Endometrium (tissue), 2 donors: ENCODE results near the gene ELL2.
"Not testable (repeated sequence)": the region's sequence is repeated elsewhere in the genome, so short reads cannot be mapped to it uniquely, and the experiment has no call there.

ENCODE experiments used
- FAIRE-seq: peaks from 2 replicates; lab custom pipeline; 2012; peaks lifted over from hg19 to GRCh38; lab: Jason Lieb, UNC
- donor health status: control.
- donor health status: control.

Gene ELL2

DNA sequence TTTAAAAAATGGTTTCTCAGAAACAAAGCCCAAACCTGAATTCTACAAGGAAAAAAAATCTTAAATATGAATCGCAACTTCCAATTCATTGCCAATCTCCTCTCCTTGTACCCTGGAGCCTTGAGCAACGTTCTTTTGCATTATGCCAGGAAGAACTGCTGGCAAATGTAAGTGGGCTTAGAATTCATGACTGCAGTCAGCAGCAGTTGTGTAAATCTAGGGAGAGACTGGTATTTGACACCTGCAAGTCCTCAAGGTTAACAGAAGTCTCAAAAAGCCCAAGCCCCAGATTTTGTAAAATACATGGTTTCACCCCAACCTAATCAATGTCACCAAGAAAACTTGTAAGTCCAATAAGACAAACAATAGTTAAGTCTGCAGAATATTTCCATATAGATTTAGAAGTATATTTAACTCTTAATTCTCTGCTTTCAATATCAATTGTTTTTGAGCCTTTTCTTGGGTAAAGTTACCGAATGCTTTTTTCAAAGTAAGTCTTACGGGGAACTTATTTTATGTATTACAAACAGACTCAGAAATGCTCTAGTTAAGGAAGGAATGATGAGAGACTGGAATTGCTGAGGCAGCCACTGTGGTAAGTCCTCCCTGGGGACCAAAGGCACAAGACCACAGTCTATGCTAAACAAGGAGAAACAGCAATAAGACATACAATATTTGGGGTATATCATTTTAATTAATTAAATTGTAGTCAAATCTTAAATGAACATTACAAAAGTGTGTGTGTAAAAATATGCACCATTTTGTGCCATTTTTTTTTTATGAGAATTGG is 31.3 kb downstream of the ELL2 start:
- FAIRE-seq, result no peak

DNA sequence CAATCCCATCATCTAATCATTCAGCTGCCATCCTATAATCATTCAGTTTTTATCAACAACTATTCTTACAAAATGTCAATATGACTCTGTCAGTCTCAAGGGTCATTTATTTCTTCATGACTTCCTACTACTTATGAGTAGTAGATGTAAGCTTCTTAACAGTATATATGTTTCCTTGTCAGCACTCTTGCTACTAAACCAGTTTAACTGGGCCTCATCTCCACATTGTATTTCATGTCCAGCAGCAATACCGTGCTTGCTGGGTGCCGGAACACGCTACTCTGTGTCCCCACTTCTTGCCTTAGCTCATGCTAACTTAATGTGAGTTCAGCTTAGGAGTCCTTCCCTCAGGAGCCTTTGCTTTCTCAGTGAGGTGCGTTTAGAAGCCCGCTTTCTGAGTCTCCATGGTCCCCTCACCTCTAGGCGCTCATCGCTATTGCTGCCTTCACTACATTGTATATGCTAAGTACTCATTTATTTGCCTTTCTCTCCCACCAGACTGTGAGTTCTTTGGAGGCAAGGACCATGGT is 32.9 kb downstream of the ELL2 start:
- FAIRE-seq, result no peak

DNA sequence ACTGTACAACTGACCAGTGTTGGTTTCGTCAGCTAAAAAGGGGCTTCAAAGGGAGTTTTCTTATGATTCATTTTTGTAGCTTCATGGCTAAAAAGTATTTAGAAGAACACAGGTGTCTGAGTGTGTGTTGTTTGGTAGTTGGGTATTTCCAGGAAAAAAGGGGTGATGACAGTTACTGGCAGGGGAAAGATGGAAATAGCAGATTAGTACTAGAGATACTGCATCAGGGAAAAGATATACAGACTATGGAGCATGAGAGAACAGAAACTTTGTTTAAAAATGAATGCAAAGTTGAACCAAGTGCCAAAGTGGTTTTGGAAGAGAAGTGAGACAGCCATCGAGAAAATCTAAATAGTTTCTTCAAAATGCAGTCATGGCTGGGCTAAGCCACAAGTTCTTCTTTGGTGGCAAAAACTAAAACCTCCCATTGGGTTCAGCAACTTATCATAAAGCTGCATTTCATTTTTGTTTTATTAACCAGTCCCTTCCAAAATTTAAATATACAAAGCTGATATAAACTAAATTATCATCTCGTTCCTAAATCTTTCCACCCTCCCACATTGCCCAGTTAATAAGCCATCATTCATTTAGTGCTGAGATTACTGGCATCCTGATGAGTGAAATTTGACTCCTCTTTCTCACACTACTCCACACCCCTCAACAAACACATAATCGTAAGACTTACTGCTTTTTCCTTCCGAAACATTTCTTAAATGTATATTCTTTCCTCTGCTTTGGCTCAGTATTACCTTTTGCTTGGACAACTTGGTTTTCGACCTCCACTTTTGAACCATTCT is 33.5 kb downstream of the ELL2 start:
- FAIRE-seq, result no peak

DNA sequence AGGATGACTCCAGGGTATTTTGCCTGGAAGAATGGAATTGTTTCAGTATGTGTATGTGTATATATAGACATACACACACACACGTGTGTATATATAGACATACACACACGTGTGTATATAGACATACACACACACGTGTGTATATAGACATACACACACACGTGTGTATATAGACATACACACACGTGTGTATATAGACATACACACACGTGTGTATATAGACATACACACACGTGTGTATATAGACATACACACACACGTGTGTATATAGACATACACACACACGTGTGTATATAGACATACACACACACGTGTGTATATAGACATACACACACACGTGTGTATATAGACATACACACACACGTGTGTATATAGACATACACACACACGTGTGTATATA is 34.4 kb downstream of the ELL2 start:
- not testable (repeated sequence) for FAIRE-seq

DNA sequence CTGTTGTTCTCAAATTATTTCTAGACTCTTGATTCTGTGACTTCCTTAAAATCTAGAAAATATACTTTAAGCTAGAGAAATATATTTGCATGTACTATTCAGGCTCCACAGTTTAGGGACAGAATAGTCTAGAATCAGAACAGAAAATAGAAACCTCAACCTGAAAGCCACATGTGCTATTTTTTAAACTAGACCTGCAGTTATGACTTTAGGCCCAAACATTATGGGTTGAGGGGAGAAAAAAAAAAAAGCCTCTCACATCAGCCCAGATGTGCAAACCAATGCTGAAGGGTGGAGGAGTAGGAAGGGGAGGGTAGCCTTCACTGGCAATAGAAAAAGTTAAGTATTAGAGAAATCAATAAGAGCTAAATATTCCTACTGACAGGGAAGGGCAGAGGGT is 35.7 kb downstream of the ELL2 start:
- no peak for FAIRE-seq

DNA sequence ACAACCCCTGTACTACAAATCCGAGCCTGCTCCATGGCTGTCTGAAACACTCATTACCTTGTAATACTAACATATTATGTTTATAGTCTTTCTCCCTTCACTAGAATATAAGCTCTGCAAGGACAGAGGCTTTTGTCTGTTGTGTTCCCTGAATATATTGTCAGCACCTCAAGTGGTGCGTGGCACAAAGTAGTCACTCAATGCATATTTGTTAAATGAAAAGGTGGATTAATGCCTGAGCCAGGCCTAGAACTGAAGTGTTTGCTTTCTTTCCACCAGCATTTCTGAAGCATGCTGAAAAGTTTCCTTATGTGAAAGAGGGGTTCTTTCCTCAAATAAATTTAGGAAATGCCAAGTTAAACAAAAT is 36.3 kb downstream of the ELL2 start:
- FAIRE-seq, result no peak

DNA sequence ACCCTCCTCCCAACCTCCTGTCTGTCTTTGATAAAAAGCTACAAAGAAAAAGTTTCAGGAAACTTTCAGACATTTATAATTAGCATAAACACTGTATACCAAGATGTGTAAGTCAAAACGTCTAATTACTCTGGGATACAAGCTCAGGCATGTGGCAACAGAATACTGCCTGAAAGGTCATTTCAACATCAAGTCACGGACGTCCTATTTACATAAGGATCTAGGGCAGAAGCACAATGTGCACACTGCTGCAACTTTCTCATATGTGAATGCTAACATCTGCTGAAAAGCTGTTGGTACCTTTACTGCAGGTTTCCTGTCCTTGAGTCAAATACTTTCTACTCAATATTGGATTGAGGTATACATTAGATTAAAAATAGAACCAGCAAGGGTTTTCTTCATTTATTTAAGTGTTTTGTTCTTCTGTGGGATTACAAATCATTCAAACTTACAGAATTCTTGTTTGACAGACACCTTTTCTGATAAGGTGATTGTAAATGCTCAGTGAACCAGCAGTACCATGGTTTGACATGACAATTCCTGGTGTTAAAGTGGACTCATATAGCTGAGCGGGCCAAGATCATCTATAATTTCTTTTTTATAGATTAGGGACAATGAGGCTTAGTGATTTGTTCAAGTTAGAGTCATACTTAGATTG is 36.8 kb downstream of the ELL2 start:
- no peak for FAIRE-seq

DNA sequence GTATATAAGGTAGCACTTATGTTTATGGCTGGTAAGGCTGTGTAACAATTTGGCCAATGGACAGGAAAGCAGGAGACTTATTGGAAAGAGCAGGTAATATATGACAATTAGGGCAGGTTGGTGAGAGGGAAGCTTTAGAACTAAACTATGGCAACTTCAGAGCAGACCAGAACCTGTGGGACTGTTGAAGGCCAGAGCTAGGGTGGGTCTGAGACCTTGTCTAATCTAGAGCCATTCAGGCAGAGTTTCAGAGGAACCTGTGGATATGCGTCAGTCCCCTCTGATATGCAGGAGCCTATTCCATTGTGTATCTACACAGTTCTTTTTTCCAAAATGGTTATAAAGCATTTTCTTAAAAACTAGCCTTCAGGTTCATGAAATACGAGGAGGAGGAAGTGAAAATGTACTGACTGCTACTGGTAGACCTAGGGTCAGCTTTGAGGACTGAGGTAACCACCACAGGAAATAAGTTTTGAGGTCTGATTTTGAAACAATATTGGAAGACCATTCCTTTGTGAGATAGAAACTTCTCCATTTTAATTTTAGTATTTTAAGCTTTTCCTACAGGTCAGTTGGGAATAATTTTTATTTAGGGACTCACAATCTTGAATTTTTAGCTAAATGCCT is 37.6 kb downstream of the ELL2 start:
- no peak for FAIRE-seq

DNA sequence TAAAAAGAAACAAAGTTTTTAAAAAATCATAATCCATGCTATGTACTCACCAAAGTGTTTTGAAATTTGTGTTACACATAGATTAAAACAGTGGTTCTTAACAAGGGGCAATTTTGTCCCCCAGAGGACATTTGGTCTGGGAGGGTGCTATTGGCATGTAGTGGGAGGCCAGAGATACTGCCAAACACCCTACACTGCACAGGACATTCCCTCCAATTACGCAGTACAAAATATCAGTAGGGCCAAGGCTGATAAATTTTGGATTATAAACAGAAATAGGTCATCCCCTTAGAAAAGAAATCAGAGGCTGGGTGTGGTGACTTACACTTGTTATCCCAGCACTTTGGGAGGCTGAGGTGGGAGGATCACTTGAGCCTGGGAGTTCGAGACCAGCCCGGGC is 38.9 kb downstream of the ELL2 start:
- no peak for FAIRE-seq

DNA sequence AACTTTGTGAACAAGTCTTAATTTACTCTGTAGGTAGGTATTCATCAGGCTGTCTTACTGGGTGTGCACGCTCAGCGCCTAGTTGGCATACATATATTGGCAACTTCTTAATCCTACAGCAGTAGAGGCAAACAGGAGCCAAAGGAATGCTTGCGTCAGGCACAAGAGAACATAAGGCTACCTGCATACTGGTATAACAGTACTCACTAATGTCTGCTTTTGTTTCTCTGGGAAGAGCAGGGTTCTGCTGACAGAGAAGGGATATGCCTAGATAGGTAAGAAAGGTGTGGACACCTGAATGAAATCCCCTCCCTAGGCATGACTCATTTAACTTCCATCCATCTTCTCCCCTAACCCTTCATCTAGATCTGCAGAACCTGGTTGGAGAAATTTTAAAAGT is 40.1 kb downstream of the ELL2 start:
- FAIRE-seq, result no peak

DNA sequence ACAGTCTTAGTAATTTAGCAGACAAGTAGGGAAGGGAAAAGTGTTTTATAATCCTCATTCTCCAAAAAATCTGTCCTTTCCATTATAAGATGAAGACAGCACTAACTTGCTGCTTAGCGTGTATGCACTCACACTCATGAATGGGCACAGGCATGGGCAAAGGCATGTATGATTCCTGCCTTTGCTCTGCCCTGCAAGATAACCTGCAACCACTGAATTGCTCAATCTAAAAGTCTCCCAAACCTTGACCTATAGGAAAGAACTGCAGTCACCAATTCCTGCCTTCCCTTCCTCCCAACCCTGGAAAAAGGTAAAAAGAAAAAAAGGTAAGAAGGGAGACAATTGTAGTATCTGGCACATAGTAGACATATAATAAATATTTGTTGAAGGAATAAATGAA is 40.8 kb downstream of the ELL2 start:
- no peak for FAIRE-seq

DNA sequence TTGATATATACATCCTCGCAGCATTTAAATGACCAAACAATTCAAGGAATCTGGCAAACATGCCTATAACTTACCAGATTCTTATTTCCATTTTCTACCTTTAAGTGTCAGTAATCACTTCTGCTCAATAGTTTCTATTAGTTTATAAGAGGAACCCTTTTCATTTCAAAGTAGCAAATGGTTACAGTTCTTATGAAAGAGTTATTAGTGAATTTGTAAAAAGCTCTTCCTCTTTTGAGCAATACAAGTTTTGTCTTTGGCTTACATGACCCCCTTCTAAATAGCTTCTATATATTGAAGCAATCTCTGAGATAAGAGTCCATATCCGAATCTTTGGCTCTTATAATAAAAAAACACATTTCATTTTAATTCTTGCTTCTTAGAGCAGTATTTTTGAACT is 42.0 kb downstream of the ELL2 start:
- no peak for FAIRE-seq

DNA sequence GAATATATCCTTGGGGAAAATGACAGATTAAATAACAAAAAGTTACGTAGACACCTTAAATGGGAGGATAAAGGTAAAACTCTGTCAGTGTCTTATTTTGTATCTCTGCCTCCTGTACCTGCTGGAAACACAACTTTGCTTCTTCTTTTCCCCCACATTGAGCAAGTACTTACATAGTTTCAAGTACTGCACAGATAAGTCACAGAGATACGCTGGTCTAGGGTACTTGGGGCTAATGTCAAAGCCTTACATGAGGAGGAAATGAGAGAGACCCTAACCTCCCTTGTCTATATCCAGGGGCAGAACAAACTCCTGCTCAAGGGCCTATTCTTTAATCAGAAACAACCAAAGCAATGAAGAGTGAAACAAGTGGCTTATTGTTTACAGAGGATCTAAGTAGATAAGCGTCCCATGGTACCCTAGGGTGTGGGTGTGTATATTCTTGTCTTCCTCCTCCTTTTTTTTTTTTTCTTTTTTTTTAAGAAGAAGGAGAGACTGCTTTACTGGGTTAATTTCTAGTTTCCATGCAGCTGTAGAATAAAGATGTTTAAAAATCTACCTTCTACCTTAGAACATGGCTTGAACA is 43.1 kb downstream of the ELL2 start:
- FAIRE-seq, result no peak

DNA sequence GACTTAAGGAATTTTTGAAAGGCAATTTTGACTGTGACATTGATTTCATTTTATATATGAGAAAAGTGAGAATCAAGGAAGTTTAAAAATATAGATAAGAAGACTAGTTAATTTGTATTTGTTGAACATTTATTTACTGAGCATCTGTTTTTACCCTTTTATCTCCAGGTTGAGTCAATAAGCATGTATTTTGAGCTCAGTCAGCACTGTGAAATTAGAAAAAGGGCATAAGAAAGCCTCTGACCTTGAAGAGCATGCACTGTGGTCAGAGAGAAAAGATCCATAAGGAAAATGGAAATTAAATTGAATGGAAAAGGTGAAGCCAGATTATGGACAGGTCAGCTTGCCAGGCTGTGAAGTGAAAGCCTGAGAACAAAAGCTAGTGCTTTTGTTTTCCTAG is 44.4 kb downstream of the ELL2 start:
- no peak for FAIRE-seq

DNA sequence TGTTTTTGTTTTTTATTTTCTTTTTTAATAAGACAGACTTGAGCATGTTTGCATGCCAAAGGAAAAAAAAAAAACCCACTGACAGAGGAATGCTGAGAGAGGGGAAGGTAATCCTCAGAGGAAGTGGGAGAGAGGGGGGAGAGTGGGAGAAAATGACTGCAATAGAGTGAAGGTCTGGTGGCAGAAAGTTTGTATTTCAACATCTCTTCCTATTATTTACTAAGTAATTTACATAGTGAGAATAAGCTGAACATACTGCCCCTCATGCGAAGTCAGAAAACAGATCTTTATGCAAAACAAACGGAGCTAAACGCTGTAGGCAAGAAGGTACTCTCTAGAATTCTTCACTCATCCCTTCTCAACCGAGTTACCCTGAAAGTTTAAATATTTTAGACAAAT is 45.0 kb downstream of the ELL2 start:
- FAIRE-seq, result no peak

DNA sequence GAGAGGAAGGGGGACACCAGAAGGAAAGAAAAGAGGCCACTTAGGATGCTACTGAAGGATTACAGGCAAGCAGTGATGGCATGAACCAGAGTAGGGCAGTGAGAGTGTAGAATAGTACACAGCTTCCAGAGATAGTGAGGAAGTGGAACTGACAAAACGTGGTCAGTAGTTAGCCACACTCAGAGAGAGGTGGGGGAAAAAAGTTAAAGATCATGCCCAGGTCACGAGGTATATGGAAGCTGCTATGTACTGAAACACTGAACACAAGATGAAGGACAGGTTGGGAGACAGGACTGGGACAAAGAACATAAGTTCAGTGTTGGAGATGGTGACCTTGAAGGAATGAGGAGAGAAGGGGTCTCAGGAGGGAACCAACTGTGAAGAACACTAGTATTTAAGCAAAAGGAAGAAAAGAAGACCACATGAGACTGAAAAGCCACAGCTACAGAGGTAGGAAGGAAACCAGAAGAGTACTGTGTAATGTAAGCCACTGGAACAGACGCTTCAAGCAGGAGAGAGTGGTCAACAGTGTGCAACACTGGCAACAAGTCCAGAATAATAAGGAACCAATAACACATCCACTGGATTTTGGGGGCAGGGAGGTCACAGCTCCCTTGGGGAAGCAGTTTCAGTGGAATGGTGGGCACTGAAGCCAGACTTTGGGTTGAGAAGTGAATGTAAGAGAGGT is 45.5 kb downstream of the ELL2 start:
- FAIRE-seq, result no peak

DNA sequence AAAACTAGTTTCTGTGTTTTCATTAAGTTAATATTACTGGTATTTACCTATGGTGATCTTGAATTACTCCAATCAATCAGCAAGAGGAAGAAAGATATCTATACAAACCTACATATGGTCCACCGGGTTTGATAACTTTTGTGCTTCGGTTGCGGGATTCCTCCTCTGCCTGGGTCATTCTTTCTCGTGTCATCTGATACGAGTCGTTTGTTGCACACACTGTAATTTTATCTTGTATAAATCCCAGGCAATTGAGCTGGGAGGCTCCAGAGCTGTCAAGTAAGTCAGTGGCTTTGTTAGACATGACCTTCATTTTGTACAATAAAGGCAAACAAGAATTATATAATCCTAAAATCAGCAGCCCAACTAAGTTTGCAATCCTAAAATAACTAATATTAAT is 48.0 kb downstream of the ELL2 start:
- no peak for FAIRE-seq

DNA sequence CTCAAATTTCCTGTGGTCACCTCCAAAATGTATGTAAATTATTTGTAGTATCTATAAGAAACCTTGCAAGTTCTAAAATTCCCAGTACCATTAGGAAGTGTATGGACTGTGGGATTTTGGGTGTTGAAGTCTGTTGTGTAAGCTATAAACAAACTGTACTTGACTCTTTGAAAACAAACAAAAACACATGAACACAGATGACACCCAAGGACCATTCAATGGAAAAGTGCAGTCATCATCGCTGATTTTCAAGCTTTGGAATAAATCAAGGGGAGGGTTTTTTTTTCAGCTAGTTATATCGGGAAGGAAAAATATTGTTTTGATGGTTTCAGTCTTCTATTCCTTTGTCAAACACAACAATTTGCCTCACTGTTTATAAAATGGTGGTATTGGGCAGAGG is 49.6 kb downstream of the ELL2 start:
- FAIRE-seq, result no peak

DNA sequence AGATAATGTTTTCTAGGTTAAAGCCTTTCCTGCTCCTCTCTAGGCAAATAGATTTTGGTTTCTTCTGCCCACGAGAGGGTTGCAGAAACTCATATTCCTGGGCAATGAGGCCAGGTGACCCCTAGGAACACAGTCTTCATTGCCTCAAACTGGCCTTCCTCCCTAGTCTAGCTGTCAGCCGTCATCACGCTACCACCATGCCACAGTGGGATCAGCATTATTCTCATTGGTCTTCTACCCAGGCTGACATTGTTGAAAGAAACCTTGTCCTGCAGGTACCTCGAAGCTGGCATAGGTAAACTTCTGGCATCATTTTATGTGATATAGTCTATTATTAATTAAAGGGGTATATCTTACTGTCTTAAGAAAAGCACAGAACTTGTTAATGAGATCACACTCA is 51.1 kb downstream of the ELL2 start:
- no peak for FAIRE-seq

DNA sequence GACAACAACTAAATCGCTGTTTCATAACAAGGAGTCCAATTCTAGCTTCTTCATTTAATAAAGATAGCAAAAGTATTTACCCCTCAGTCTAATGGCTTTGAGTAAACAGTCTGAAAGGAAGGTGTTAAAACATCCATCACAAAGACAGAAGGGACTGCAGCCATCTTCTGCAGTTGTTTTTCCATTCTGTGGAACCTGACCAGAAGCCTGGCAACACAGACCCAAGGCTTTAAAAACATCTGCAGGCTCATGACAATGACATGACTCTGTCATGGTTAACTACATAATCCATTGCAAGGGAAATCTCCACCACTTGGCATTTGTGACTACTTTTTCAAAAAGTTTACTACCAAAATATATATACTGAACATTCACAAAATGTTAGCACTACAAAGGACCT is 51.9 kb downstream of the ELL2 start:
- no peak for FAIRE-seq

DNA sequence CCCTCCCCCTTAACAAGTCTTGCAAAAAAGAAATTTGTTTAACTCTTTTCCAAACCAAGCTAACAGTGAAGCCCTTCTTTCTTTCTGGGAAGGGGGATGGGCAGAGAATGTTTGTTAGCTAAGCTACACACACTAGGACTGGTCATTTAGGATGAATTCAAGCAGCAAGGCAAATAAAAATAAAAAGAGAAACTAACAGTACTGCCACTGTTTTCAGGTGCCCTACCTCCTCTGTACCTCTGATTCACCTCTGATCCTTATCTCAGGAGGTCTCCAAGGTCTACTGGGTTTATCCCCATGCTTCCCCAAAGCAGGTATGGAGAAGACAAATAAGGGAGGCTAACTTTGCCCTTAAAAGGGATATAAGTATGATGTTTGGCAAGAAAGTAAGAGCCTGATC is 52.9 kb downstream of the ELL2 start:
- no peak for FAIRE-seq
